Measurements from ENCODE around the gene UNC5C. TPM values are rescaled to one million over a fixed set of nuclear protein-coding genes. Genes with fewer than 3 reads are reported as not detected.

The UNC5C gene
- total RNA-seq, 1 experiment from 2014 or later: 1.0 TPM

- TF ChIP-seq, protein P1, sequence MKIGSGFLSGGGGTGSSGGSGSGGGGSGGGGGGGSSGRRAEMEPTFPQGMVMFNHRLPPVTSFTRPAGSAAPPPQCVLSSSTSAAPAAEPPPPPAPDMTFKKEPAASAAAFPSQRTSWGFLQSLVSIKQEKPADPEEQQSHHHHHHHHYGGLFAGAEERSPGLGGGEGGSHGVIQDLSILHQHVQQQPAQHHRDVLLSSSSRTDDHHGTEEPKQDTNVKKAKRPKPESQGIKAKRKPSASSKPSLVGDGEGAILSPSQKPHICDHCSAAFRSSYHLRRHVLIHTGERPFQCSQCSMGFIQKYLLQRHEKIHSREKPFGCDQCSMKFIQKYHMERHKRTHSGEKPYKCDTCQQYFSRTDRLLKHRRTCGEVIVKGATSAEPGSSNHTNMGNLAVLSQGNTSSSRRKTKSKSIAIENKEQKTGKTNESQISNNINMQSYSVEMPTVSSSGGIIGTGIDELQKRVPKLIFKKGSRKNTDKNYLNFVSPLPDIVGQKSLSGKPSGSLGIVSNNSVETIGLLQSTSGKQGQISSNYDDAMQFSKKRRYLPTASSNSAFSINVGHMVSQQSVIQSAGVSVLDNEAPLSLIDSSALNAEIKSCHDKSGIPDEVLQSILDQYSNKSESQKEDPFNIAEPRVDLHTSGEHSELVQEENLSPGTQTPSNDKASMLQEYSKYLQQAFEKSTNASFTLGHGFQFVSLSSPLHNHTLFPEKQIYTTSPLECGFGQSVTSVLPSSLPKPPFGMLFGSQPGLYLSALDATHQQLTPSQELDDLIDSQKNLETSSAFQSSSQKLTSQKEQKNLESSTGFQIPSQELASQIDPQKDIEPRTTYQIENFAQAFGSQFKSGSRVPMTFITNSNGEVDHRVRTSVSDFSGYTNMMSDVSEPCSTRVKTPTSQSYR (CRISPR knock-in tag; IDR thresholded peaks at IDR 0.05): no peak
- TF ChIP-seq, protein P2, sequence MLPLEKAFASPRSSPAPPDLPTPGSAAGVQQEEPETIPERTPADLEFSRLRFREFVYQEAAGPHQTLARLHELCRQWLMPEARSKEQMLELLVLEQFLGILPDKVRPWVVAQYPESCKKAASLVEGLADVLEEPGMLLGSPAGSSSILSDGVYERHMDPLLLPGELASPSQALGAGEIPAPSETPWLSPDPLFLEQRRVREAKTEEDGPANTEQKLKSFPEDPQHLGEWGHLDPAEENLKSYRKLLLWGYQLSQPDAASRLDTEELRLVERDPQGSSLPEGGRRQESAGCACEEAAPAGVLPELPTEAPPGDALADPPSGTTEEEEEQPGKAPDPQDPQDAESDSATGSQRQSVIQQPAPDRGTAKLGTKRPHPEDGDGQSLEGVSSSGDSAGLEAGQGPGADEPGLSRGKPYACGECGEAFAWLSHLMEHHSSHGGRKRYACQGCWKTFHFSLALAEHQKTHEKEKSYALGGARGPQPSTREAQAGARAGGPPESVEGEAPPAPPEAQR (CRISPR knock-in tag; IDR thresholded peaks at IDR 0.05): no peak
- TF ChIP-seq, protein P3, sequence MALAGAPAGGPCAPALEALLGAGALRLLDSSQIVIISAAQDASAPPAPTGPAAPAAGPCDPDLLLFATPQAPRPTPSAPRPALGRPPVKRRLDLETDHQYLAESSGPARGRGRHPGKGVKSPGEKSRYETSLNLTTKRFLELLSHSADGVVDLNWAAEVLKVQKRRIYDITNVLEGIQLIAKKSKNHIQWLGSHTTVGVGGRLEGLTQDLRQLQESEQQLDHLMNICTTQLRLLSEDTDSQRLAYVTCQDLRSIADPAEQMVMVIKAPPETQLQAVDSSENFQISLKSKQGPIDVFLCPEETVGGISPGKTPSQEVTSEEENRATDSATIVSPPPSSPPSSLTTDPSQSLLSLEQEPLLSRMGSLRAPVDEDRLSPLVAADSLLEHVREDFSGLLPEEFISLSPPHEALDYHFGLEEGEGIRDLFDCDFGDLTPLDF (CRISPR knock-in tag; IDR thresholded peaks at IDR 0.05): no peak
- no peak for TF ChIP-seq ZNF423 (CRISPR knock-in tag; IDR thresholded peaks at IDR 0.05)
These were observed 293.2 kb downstream of the UNC5C start (continued) for GRCh38 chr4:95255396-95256107.

DNA sequence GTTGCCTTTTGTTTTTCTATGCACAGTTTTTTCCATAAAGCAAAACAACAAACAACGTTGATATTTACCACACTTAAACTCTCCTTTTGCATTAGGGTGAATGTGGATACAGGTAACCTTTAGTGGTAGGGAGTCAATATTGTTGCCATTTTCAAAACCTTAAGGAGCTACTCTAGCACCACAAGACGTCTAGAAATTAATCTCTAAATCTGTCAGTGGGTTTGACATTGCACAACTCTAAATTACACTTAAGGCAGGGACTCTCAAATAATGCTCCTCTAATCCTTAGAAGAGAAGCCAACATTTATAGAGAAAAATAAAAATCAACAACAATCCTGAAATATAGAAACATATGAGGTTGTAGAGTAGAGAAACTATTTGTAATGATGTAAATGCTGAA, 297.2 kb downstream of the UNC5C start:
- ChIA-PET CTCF (no interaction called here), POLR2A (no interaction called here)
- DNase-seq (ENCODE audit: low spot score): no peak
- TF ChIP-seq SOX15 (CRISPR knock-in tag; IDR thresholded peaks at IDR 0.05) (no peak), EMX1 (CRISPR knock-in tag; IDR thresholded peaks at IDR 0.05) (no peak), ESRRA (CRISPR knock-in tag; IDR thresholded peaks at IDR 0.05; ENCODE audit: borderline replicate concordance) (no peak), ELF4 (CRISPR knock-in tag; IDR thresholded peaks at IDR 0.05; ENCODE audit: low read depth) (no peak), ZNF219 (CRISPR knock-in tag; IDR thresholded peaks at IDR 0.05; ENCODE audit: borderline replicate concordance) (no peak), NFYB (CRISPR knock-in tag; conservative IDR thresholded peaks at IDR 0.05; ENCODE audit: low read depth) (no peak), RELA (CRISPR knock-in tag; IDR thresholded peaks at IDR 0.05; ENCODE audit: borderline replicate concordance) (no peak), ZNF532 (CRISPR knock-in tag; IDR thresholded peaks at IDR 0.05; ENCODE audit: borderline replicate concordance) (no peak), NFE2L1 (CRISPR knock-in tag; IDR thresholded peaks at IDR 0.05) (no peak), JAZF1 (CRISPR knock-in tag; IDR thresholded peaks at IDR 0.05) (no peak), HMGXB4 (CRISPR knock-in tag; IDR thresholded peaks at IDR 0.05) (no peak), ZNF263 (CRISPR knock-in tag; IDR thresholded peaks at IDR 0.05; ENCODE audit: low read depth) (no peak), USF1 (CRISPR knock-in tag; IDR thresholded peaks at IDR 0.05) (no peak), CREB1 (CRISPR knock-in tag; IDR thresholded peaks at IDR 0.05) (no peak)
- TF ChIP-seq, protein P3 (CRISPR knock-in tag; IDR thresholded peaks at IDR 0.05): no peak
- TF ChIP-seq, protein P2 (CRISPR knock-in tag; IDR thresholded peaks at IDR 0.05): no peak
- Mint-ChIP-seq H3K4me3 (no peak overlapping the region), H3K36me3 (no peaks in the 10 kb centered on the region), H3K27me3 (ENCODE audit: low read depth) (no peaks in the 10 kb centered on the region), H3K9me3 (no peaks in the 10 kb centered on the region), H3K27ac (no peak overlapping the region), H3K4me1 (peaks cover 8% of the 10 kb centered on the region)
- ATAC-seq: no peak
